ENCODE measurements around the gene B3GAT1. TPM values are rescaled to one million over a fixed set of nuclear protein-coding genes. Genes with fewer than 3 reads are reported as not detected.
"Not testable (repeated sequence)": the region's sequence is repeated elsewhere in the genome, so short reads cannot be mapped to it uniquely, and the experiment has no call there.

B3GAT1 gene
- polyA plus RNA-seq, 1 donor, result 2.0 TPM

- no CpG with 5 or more reads among the region's 28 CpGs for WGBS (ENCODE audit: insufficient coverage, low lambda C conversion rate)
- not testable (repeated sequence) for H3K4me1 ChIP-seq (ENCODE audit: control insufficient read depth, insufficient read depth, low read length)
Measured at GRCh38 chr11:134344497-134345236, 67.4 kb downstream of the B3GAT1 start.

DNA sequence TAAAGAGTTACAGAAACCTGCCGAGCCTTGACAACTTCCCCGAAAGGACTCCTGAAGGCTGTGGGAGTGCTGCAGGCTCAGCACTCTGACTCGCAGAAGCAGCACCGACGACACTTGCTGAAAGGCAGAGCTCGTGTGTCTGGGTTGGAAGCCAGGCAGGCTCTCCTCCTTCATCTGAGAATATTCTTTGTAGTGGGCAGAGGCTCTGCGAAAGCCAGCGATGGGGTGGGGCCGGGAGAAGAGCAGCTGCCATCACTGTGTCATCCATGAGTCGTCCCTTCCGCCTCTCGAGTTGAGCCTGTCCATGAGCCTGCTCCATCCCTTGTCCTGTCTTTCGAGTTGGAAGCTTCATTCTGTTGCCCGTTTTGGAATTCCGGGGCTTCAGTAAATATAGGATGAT, 68.4 kb downstream of the B3GAT1 start:
- Histone ChIP-seq H3K4me3 (ENCODE audit: low read length) (no peak overlapping the region), H3K4me1 (ENCODE audit: control insufficient read depth, insufficient read depth, low read length) (no peaks in the 10 kb centered on the region), H3K27me3 (ENCODE audit: control insufficient read depth, insufficient read depth, low read length) (no peaks in the 10 kb centered on the region), H3K36me3 (ENCODE audit: control insufficient read depth, insufficient read depth, low read length) (no peaks in the 10 kb centered on the region), H3K9me3 (ENCODE audit: control insufficient read depth, low read depth, low read length) (no peaks in the 10 kb centered on the region), H3K27ac (ENCODE audit: low read length) (no peak overlapping the region)
- 90% methylated on average over 2 of the region's 15 CpGs for WGBS (ENCODE audit: insufficient coverage, low lambda C conversion rate)
- DNase-seq, result no peak

More at GRCh38 chr11:134344497-134345236, 67.4 kb downstream of the B3GAT1 start:
- not testable (repeated sequence) for H3K9me3 ChIP-seq (ENCODE audit: control insufficient read depth, low read depth, low read length); H3K27ac ChIP-seq (ENCODE audit: low read length); H3K36me3 ChIP-seq (ENCODE audit: control insufficient read depth, insufficient read depth, low read length); H3K4me3 ChIP-seq (ENCODE audit: low read length); DNase-seq; H3K27me3 ChIP-seq (ENCODE audit: control insufficient read depth, insufficient read depth, low read length)

DNA sequence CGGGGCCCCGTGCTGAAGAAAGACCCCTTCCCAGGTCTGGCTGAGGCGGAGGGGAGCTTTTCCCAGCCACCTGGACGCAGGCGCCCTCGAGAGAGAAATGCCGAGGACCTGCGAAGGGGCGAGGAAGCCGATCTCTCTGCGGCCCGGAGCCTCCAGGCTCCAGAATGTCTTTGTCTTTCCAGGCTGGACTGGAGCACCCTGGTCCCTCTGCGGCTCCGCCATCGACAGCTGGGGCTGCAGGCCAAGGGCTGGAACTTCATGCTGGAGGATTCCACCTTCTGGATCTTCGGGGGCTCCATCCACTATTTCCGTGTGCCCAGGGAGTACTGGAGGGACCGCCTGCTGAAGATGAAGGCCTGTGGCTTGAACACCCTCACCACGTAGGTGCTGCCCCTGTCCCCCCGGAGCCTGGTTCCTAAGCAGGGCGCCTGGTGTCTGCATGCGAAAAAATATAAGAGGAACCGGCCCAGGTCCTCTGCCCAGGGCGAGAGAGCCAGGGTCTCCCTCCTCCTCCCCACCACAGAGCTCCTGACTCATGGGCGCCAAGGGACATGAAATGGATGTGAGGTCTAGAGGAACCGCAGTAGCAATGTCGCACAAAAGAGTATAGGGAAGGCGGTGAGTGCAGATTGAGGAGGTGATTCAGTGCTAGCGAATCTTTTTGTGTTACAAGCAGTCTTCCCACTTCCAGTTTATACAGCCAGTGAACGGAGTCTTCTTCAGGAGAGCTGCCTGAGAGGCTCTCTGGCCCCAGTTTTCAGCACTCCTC, 69.3 kb downstream of the B3GAT1 start:
- Histone ChIP-seq H3K27me3 (ENCODE audit: control insufficient read depth, insufficient read depth, low read length) (no peaks in the 10 kb centered on the region), H3K9me3 (ENCODE audit: control insufficient read depth, low read depth, low read length) (no peaks in the 10 kb centered on the region), H3K4me1 (ENCODE audit: control insufficient read depth, insufficient read depth, low read length) (no peaks in the 10 kb centered on the region), H3K36me3 (ENCODE audit: control insufficient read depth, insufficient read depth, low read length) (no peaks in the 10 kb centered on the region), H3K27ac (ENCODE audit: low read length) (no peak overlapping the region), H3K4me3 (ENCODE audit: low read length) (no peak overlapping the region)
- no CpG with 5 or more reads among the region's 30 CpGs for WGBS (ENCODE audit: insufficient coverage, low lambda C conversion rate)
- no peak for DNase-seq

GRCh38 chr11:134341805-134342571, 70.1 kb downstream of the B3GAT1 start:
- WGBS (ENCODE audit: insufficient coverage, low lambda C conversion rate), result no CpG with 5 or more reads among the region's 68 CpGs
- Histone ChIP-seq H3K27ac (ENCODE audit: low read length) (no peak overlapping the region), H3K4me1 (ENCODE audit: control insufficient read depth, insufficient read depth, low read length) (no peaks in the 10 kb centered on the region), H3K4me3 (ENCODE audit: low read length) (no peak overlapping the region), H3K9me3 (ENCODE audit: control insufficient read depth, low read depth, low read length) (no peaks in the 10 kb centered on the region), H3K36me3 (ENCODE audit: control insufficient read depth, insufficient read depth, low read length) (no peaks in the 10 kb centered on the region), H3K27me3 (ENCODE audit: control insufficient read depth, insufficient read depth, low read length) (no peaks in the 10 kb centered on the region)
- DNase-seq, result no peak

DNA sequence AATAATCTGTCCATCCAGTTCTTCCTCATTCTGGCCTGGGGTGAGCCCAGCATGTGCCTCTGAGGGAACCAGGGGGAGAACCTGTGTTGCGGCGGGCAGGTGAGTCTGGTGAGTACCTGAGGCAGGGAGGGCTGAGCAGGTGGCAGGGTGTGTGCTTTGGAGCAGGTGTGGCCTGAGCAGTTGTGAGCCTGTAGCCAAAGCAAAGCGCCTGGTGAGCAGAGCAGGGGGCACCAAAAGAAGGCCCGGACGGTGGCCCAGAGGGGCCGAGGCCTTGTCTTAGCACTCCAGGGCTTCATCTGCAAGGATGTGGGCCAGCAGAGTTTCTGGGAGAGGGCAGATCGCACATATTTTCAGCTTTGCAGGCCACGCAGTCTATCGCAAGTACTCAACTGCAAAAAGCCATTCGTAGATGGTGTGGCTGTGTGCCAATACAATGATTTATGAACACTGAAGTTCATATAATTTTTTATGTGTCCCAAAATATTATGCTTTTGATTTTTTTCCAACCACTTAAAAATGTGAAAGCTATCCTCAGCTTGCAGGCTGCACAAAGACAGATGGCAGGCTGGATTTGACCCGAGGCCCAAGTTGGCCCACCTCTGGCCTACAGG, 71.6 kb downstream of the B3GAT1 start:
- Histone ChIP-seq H3K4me1 (ENCODE audit: control insufficient read depth, insufficient read depth, low read length) (no peaks in the 10 kb centered on the region), H3K4me3 (ENCODE audit: low read length) (no peak overlapping the region), H3K27ac (ENCODE audit: low read length) (no peak overlapping the region), H3K27me3 (ENCODE audit: control insufficient read depth, insufficient read depth, low read length) (no peaks in the 10 kb centered on the region), H3K36me3 (ENCODE audit: control insufficient read depth, insufficient read depth, low read length) (no peaks in the 10 kb centered on the region), H3K9me3 (ENCODE audit: control insufficient read depth, low read depth, low read length) (no peaks in the 10 kb centered on the region)
- no peak for DNase-seq
- WGBS (ENCODE audit: insufficient coverage, low lambda C conversion rate), result no CpG with 5 or more reads among the region's 11 CpGs

GRCh38 chr11:134339756-134340155, 72.3 kb downstream of the B3GAT1 start:
- peak; percentile 8 to 40 for DNase-seq
- Histone ChIP-seq H3K27me3 (ENCODE audit: control insufficient read depth, insufficient read depth, low read length) (no peaks in the 10 kb centered on the region), H3K36me3 (ENCODE audit: control insufficient read depth, insufficient read depth, low read length) (no peaks in the 10 kb centered on the region), H3K27ac (ENCODE audit: low read length) (no peak overlapping the region), H3K4me3 (ENCODE audit: low read length) (no peak overlapping the region), H3K4me1 (ENCODE audit: control insufficient read depth, insufficient read depth, low read length) (no peaks in the 10 kb centered on the region), H3K9me3 (ENCODE audit: control insufficient read depth, low read depth, low read length) (no peaks in the 10 kb centered on the region)
- no CpG with 5 or more reads among the region's 4 CpGs for WGBS (ENCODE audit: insufficient coverage, low lambda C conversion rate)

DNA sequence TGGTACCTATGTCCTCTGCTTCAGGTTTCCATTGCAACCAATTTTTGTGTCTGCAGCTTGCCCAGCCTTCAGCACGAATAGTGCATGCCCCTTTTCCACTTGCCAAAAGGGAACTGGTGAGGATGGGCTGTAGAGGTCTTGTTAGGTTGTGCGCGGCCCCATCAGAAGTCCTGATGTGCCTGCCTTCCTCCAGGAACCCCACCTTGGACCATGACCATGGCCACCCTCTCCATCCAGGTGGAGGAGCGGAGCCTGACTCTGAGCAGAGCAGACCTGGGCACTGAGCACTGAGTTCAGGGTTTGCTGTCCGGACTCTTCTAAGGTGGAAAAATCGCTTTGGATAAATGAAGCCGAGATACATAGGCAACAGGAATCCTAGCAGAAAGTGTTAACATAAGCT, 73.4 kb downstream of the B3GAT1 start:
- no peaks in the 10 kb centered on the region for H3K36me3 ChIP-seq (ENCODE audit: control insufficient read depth, insufficient read depth, low read length)
- no peaks in the 10 kb centered on the region for H3K9me3 ChIP-seq (ENCODE audit: control insufficient read depth, low read depth, low read length)
- 100% methylated on average over 2 of the region's 7 CpGs for WGBS (ENCODE audit: insufficient coverage, low lambda C conversion rate)
- H3K27ac ChIP-seq (ENCODE audit: low read length), result no peak overlapping the region
- no peak for DNase-seq
- H3K27me3 ChIP-seq (ENCODE audit: control insufficient read depth, insufficient read depth, low read length), result peaks cover 4% of the 10 kb centered on the region
- H3K4me3 ChIP-seq (ENCODE audit: low read length), result no peak overlapping the region
- H3K4me1 ChIP-seq (ENCODE audit: control insufficient read depth, insufficient read depth, low read length), result no peaks in the 10 kb centered on the region

GRCh38 chr11:134338068-134338467, 74.0 kb downstream of the B3GAT1 start:
- WGBS (ENCODE audit: insufficient coverage, low lambda C conversion rate), result no CpG with 5 or more reads among the region's 15 CpGs
- no peaks in the 10 kb centered on the region for H3K36me3 ChIP-seq (ENCODE audit: control insufficient read depth, insufficient read depth, low read length)
- no peak overlapping the region for H3K4me3 ChIP-seq (ENCODE audit: low read length)
- DNase-seq, result no peak
- H3K9me3 ChIP-seq (ENCODE audit: control insufficient read depth, low read depth, low read length), result no peaks in the 10 kb centered on the region
- H3K4me1 ChIP-seq (ENCODE audit: control insufficient read depth, insufficient read depth, low read length), result no peaks in the 10 kb centered on the region
- H3K27ac ChIP-seq (ENCODE audit: low read length), result no peak overlapping the region
- H3K27me3 ChIP-seq (ENCODE audit: control insufficient read depth, insufficient read depth, low read length), result peaks cover 10% of the 10 kb centered on the region

DNA sequence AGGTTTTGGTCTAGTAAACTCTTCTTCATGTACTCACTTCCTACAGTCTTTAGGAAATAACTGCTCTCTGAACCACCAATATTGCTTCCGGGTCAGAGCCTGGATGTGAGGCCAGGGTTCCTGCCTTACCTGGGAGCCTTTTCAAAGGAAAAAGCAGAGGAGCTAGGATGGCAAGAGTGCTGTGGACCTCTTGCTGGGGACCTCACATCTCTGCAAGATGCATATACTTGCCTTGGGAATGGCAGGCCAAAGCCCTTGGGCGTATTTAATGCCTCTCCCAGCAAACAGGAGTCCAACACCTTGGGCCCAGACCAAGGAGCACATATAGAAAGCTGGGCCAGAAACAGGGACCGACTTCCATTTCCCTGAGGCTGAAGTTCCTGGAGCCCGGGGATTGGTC, 75.0 kb downstream of the B3GAT1 start:
- Histone ChIP-seq H3K36me3 (ENCODE audit: control insufficient read depth, insufficient read depth, low read length) (no peaks in the 10 kb centered on the region), H3K27ac (ENCODE audit: low read length) (no peak overlapping the region), H3K27me3 (ENCODE audit: control insufficient read depth, insufficient read depth, low read length) (peaks cover 19% of the 10 kb centered on the region), H3K9me3 (ENCODE audit: control insufficient read depth, low read depth, low read length) (no peaks in the 10 kb centered on the region), H3K4me3 (ENCODE audit: low read length) (no peak overlapping the region), H3K4me1 (ENCODE audit: control insufficient read depth, insufficient read depth, low read length) (peaks cover 5% of the 10 kb centered on the region)
- DNase-seq, result no peak
- WGBS (ENCODE audit: insufficient coverage, low lambda C conversion rate), result no CpG with 5 or more reads among the region's 4 CpGs
